HG02938 (cell line): ENCODE data around the gene PUM2.

Experiments used
- ATAC-seq: cut with Tn5 transposase; IDR thresholded peaks from one replicate; pipeline ENCODE4 v1.9.1; 2021; ENCODE audit warnings: mild to moderate bottlenecking, moderate library complexity; ENCODE audit not compliant: unreplicated experiment

Gene PUM2

DNA sequence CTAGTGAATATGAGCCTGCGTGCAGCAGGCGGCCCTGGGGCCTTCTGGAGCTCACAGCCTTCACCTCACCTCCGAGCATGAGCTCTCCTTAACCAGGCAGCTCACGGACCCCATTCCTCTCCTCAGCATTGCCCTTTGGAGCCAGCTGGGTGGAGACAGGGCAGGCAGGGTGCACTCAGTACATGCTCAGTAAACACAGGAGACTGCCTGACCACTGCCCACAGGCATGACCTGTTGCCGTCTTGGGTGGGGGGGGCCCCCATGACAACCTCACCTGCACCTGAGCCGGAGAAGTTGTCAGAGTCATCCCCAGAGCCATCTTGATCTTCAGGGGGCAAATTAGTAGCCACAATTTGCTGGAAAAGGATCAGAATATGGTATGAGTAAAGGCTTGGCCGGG is 145.6 kb downstream of the PUM2 start:
- ATAC-seq: no peak

DNA sequence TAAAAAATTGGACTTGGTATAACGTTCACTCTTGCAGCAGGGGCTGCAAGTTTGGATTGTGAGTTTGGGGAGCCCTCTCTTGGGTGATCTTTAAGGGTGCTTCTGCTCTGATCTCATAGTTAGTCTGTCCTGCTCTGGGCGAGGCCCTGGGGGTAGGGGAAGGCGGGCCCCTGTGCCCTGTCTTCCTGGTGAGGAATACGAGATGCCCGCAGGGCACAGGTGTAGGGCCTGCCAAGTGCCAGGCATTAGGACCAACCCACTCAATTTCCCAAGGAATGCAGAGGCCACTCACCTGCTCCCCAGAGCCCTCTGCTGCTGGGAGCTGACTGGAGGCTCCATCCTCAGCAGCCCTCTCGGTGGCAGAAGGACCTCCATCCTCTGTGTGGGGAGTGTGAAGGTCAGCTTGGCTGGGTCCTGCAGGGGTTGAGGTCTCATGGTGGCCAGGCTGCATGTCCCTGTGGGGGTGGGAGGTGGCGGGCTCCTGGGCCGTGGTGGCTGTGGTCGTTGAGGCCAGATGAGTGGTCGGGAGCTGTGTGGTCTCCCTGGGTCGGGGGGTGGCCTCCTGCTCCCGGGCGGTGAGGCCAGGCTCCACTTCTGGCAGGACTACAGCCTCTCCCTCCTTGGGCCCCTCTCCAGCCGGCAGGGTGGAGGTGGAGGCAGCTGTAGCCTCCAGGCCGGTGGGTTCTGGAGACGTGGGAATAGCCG is 147.0 kb downstream of the PUM2 start:
- no peak for ATAC-seq

DNA sequence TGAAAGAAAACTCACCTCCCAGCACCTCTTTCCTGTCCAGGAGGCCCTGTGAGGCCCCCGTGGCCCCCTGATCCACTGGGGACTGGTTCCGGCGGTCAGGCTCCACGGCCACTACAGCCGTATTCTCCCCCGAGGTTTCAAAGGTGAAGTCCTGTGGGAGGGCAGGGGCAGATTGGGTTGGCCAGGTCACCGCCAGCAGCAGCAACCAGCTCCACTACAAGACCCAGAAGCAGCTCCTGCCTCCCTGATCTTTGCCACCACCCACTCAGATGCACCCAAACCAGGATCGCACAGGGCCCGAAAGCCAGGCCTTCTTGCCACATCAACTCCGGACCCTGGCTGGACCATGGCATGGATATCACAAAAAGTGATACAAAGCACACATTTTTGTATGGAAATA is 147.6 kb downstream of the PUM2 start:
- no peak for ATAC-seq

DNA sequence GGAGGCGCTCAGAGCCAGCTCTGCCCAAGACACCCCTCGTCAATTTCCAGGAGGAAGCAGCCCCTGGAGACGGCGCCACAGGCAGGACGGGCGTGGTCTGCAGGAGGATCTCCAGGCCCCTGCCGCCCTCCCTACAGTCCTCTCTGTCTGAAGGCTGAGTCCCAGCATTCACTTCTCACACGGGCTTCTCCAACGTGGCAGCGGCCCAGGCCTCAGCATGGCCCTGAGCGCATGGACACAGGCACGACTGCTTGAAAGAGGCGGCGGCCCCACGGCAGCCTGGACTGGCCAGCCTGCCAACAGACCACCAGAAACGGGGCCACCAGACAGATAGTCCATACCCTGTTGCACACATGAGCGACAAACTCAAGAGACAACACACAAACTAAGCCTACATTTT is 149.0 kb downstream of the PUM2 start:
- no peak for ATAC-seq

DNA sequence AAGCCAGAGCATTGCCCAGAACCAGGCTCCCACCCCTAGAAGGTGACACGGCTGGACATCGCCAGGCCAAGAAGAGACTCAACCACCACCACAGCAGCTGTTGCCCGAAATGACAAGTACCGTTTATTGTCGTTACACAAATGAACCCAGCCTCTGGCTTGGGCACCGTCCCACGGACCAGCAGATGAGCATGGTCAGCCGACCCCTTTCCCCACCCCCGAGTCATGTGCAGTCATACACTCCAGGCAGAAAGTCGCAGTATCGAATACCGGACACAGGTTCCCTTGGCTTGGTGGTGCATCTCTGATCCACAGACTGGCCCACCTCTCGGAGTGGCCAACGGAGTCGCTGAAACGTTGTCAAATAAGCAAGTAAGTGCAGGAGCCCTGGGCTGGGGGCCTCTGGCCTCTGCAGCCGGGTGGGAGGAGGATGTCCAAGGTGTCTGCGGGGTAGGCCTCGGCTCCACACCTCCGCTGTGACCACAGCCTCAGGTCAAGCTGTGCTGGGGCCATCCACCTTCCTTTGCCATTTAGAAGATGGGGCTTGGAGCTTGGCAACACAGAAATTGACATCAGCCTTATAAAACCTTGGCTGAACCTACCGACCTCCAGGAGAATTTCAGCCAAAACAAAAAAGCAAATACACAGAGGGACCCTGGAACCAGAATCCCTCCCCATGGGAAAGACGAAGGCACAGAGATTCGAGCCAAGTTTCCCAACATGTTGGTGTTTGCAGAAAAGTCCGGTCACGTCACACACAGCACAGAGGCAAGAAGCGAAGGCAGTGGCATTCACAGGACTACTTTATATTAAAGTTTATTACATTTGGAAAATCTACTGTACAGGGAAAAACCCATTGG is 149.7 kb downstream of the PUM2 start:
- ATAC-seq: no peak

DNA sequence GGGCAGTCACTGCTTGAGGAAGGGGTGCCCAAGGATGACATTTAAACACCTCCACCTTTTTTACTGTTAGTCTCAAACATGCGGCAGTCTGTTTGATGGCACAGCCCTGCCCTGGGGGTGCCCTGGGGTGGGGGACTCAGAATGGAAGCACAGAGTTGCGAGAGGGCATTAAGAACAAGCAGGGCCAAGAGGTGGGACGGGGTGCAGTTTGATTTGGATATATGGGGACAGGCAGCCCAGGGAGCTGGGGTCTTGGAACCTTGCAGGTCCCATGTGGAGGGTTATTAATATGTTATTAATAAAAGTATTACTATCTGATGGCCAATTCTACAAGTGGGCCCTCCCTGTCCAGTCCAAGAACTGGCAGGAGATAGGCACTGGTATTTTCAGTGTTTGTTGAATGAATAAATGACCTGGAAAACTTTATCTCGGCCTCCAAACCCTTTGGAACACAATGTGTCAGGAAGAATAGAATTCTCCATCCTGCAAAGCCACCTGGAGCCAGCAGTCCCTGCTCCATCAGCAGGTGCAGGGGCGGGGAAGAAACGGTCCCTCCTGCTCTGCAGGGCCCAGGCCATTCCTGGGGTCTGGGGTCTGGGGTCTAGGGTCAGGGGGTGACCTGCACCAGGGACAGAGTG is 150.9 kb downstream of the PUM2 start:
- ATAC-seq: no peak

DNA sequence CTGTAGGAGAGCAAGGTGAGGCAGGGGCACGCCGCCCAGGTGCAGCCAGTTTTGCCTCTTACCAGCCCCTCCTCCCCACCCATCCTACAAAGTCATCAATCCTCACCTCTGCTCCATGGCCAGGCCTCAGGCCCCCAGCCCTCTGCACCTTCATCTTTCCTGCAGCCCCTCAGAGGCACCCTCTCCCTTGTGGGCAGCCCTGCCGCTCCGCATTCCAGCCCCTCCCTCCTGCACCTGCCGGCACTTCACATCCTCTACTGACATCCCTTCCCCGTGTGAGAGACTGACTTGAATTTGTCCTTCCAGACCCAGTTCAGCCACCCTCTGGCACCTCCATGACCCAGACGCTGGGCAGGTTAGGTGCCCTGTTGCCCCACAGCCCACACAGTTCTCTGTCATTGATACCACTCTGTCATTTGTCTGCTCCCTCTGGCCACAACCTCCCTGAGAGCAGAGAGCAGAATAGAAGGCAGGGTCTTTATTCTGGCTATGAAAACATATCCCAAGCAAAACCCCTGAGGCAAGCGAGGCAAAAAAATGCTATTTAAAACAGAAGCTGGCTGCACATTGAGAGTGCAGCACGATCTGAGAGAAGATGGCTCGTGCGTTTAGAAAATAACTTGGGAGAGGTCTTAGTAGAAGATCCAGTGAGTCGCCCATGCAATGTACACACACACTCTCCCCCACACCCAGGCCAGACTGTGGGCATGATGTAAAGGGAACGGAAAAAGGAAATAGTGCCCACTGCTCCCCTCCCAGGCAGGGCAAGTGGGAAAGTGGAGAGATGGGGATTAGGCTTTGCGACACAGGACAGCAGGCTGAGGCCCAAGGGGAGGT is 151.6 kb downstream of the PUM2 start:
- no peak for ATAC-seq
